Uterus (tissue), 4 donors: ENCODE data around the gene ECSIT. TPM values are rescaled to one million over a fixed set of nuclear protein-coding genes. Genes with fewer than 3 reads are reported as not detected.

ENCODE experiments used
- DNase-seq, 2 donors: peaks; one replicate each; pipeline ENCODE4 v3.0.0-alpha.2; 2019 to 2020
- H3K27ac ChIP-seq, 2 donors: fragments of 200-600 bp; sonication (generic); 1 replicate in 1 of 2; 2 replicates in 1 of 2; pipeline ENCODE4 v1.5.1; 2016 to 2018
- H3K27me3 ChIP-seq, 2 donors: fragments of 200-600 bp; sonication (generic); one replicate each; pipeline ENCODE4 v1.5.1; 2018 to 2019; ENCODE audit warnings: control low read depth in 1 of 2
- H3K36me3 ChIP-seq, 2 donors: fragments of 200-600 bp; sonication (generic); one replicate each; pipeline ENCODE4 v1.5.1; 2019; ENCODE audit warnings: control low read depth in 1 of 2
- H3K4me1 ChIP-seq, 2 donors: fragments of 200-600 bp; sonication (generic); one replicate each; pipeline ENCODE4 v1.5.1; 2018 to 2019; ENCODE audit warnings: control low read depth in 1 of 2
- H3K4me3 ChIP-seq, 2 donors: fragments of 200-600 bp; sonication (generic); 1 replicate in 1 of 2; 2 replicates in 1 of 2; pipeline ENCODE4 v1.5.1; 2018 to 2019; ENCODE audit warnings: mild to moderate bottlenecking in 1 of 2
- H3K9me3 ChIP-seq, 2 donors: fragments of 200-600 bp; sonication (generic); one replicate each; pipeline ENCODE4 v1.5.1; 2019; ENCODE audit warnings: control low read depth in 1 of 2
- POLR2A ChIP-seq, 2 donors: fragments of 450-650 bp; IDR thresholded peaks; one replicate each; pipeline ENCODE4 v1.6.1; 2016; ENCODE audit warnings: antibody characterized with exemption in 2 of 2, mild to moderate bottlenecking in 1 of 2, moderate library complexity in 1 of 2
- intact Hi-C: fragments of 100-400 bp; cut with DNase I; formaldehyde crosslinking; loops from one replicate; pipeline ENCODE4 v1.15.1; 2023; ENCODE audit warnings: low total_unique reads
- total RNA-seq, 4 donors: library from RNA; depleted of rRNA in 3 of 4; stranded (reverse); fragments of >200 nt in 3 of 4; gene quantifications; one replicate each; pipeline versions ENCODE4 v1.1.0 to v1.2.4, GENCODE V29; 2014 to 2023
- TF ChIP-seq, protein P1 (sequence below), 4 experiments: fragments of 200-600 bp in 2 of 4; fragments of 450-650 bp in 2 of 4; sonication (generic) in 2 of 4; IDR thresholded peaks; one replicate each; pipeline ENCODE4 v1.5.1; 2016 to 2019; ENCODE audit warnings: antibody characterized with exemption in 4 of 4, mild to moderate bottlenecking in 2 of 4, moderate library complexity in 1 of 4
- donor health status: DM: yes; HTN: yes; CAD: no.

ECSIT gene
- total RNA-seq, 4 donors from 2014 or later = 44.6 to 138 (median 58.2) TPM

DNA sequence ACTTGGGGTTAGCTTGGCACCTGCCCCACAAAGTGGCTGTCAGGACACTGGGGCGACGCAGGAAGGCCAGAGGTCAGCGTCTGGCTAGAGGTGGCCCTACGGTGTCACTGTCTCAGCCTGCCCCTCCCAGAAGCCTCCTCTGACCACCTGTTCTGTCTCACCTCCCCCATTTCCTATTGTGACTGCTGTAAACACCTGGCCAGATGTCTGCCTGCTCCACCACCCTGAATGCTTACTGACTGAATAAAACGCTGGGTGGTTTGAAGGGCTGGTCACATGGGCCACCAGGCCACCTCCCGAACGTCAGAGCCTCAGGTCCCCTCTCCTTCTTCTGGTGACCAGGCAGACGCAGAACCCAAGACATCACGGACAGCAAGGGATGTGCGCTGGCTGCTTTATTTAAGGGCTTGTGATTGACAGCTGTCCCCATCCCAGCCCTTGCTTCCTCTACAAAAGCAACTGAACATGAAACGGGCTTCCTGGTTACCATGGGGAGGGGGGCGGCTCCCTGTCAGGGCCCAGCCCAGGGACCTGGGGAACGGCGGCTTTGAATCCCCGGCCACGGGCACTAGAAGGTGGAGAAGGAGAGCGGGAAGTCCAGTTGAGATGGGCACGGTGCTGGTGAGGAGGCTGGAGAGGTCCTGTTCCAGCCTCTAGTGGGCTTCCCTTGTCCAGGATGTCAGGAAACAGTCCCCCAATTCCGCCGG lies 23.9 kb upstream of the ECSIT start:
- no peak for DNase-seq
- intact Hi-C loops = no loop called here
- H3K36me3 ChIP-seq = no peaks in the 10 kb centered on the region
- H3K4me3 ChIP-seq = no peak overlapping the region
- H3K9me3 ChIP-seq = no peaks in the 10 kb centered on the region
- TF ChIP-seq, protein P1, sequence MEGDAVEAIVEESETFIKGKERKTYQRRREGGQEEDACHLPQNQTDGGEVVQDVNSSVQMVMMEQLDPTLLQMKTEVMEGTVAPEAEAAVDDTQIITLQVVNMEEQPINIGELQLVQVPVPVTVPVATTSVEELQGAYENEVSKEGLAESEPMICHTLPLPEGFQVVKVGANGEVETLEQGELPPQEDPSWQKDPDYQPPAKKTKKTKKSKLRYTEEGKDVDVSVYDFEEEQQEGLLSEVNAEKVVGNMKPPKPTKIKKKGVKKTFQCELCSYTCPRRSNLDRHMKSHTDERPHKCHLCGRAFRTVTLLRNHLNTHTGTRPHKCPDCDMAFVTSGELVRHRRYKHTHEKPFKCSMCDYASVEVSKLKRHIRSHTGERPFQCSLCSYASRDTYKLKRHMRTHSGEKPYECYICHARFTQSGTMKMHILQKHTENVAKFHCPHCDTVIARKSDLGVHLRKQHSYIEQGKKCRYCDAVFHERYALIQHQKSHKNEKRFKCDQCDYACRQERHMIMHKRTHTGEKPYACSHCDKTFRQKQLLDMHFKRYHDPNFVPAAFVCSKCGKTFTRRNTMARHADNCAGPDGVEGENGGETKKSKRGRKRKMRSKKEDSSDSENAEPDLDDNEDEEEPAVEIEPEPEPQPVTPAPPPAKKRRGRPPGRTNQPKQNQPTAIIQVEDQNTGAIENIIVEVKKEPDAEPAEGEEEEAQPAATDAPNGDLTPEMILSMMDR (IDR thresholded peaks at IDR 0.05) = no peak
- TF ChIP-seq POLR2A (IDR thresholded peaks at IDR 0.05) = no peak
- peaks cover 0 to 16% of the 10 kb centered on the region in 2 donors for H3K4me1 ChIP-seq
- H3K27me3 ChIP-seq = no peaks in the 10 kb centered on the region
- H3K27ac ChIP-seq = peak overlapping the region; percentile 84 to 91

DNA sequence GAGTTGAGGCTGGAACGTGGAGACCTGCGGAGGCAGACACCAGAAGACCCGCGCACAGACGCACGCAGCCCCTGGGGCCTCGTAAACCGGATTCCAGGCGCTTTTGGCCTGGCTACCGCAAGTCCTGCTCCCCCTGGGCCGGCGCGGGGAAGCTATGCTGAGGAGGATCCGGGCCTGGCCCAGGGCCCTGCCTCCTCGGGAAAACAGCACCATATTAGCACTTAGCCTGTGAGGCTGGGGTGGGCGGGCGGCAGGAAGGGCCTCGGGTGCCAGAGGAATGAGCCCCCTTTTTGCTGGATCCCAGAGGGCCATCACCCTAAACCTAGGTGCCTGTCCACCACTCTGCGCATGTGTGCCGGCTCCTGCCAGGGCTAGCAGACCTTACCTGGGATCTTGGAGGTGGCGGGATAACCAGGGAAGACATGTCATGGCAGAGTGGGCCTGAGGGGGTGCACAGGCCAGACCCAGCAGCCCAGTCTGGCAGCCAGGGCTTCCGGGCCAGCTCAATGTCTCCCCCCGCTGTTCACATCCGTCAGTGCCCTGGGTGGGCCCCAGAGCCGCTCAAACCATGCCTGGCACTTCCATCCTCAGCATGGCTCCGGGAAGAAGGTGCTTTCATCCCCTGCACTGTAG lies 22.8 kb upstream of the ECSIT start:
- intact Hi-C loops = no loop called here
- Histone ChIP-seq H3K9me3 (no peaks in the 10 kb centered on the region), H3K4me1 (peaks cover 0 to 15% of the 10 kb centered on the region in 2 donors), H3K4me3 (peak overlapping the region in 1 of 2 donors; percentile 7), H3K27me3 (no peaks in the 10 kb centered on the region), H3K27ac (peak overlapping the region; percentile 84 to 91), H3K36me3 (no peaks in the 10 kb centered on the region)
- peak; percentile 76 to 79 for DNase-seq
- peak in 1 of 2 donors; percentile 47 for TF ChIP-seq POLR2A (IDR thresholded peaks at IDR 0.05)
- TF ChIP-seq, protein P1 (IDR thresholded peaks at IDR 0.05) = peak in 3 of 4 experiments; percentile 33 to 39 (median 37)

DNA sequence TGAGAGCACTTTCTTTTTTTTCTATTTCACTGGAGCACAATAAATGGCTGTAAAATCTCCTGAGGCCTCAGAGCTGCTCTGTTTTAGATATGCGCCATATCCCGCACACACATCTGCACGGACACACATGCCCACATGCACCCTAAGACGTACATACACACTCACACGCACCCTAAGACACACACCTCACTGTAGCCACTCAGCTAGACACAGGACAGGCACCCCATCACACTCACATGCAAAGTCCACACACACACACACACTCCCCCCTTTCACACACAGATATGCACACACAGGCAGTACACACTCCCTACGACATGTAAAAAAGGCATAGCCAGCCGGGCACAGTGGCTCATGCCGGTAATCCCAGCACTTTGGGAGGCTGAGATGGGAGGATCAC lies 21.3 kb upstream of the ECSIT start:
- H3K27ac ChIP-seq = peak overlapping the region; percentile 84 to 91
- no peaks in the 10 kb centered on the region for H3K27me3 ChIP-seq
- no peak for TF ChIP-seq POLR2A (IDR thresholded peaks at IDR 0.05)
- TF ChIP-seq, protein P1 (IDR thresholded peaks at IDR 0.05) = no peak
- DNase-seq = peak in 1 of 2 donors; percentile 38
- no peak overlapping the region for H3K4me3 ChIP-seq
- no peaks in the 10 kb centered on the region for H3K36me3 ChIP-seq
- H3K4me1 ChIP-seq = peaks cover 0 to 15% of the 10 kb centered on the region in 2 donors
- H3K9me3 ChIP-seq = no peaks in the 10 kb centered on the region
- intact Hi-C loops = no loop called here

DNA sequence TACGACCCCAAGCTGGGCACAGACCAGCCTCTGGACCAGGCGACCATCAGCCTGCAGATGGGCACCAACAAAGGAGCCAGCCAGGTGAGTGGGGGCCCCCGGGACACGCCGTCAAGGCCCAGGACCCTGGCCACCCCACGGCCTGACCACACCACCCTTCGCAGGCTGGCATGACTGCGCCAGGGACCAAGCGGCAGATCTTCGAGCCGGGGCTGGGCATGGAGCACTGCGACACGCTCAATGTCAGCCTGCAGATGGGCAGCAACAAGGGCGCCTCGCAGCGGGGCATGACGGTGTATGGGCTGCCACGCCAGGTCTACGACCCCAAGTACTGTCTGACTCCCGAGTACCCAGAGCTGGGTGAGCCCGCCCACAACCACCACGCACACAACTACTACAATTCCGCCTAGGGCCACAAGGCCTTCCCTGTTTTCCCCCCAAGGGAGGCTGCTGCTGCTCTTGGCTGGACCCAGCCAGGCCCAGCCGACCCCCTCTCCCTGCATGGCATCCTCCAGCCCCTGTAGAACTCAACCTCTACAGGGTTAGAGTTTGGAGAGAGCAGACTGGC lies 20.5 kb upstream of the ECSIT start:
- Histone ChIP-seq H3K27ac (peak overlapping the region; percentile 30 to 84), H3K27me3 (no peaks in the 10 kb centered on the region), H3K4me1 (peaks cover 0 to 15% of the 10 kb centered on the region in 2 donors), H3K9me3 (no peaks in the 10 kb centered on the region), H3K36me3 (no peaks in the 10 kb centered on the region), H3K4me3 (no peak overlapping the region)
- intact Hi-C loops = no loop called here
- no peak for DNase-seq
- TF ChIP-seq, protein P1 (IDR thresholded peaks at IDR 0.05) = no peak
- TF ChIP-seq POLR2A (IDR thresholded peaks at IDR 0.05) = no peak
